GM10248 (cell line): Measurements from ENCODE around the gene CEACAM1.

Experiments used
- CTCF ChIA-PET: fragments of 300-600 bp; sonication (Branson Sonifier 250); formaldehyde crosslinking; extraction: SDS; loops from one replicate; lab custom pipeline; 2021; ENCODE audit warnings: antibody characterized with exemption; lab: Yijun Ruan, JAX
- POLR2A ChIA-PET: fragments of 350-650 bp; sonication (Branson Sonifier 250); formaldehyde crosslinking; extraction: SDS; loops from one replicate; lab custom pipeline; 2020; ENCODE audit warnings: antibody characterized with exemption; lab: Yijun Ruan, JAX
- DNase-seq: peaks from one replicate; pipeline ENCODE4 v3.0.0; 2012; ENCODE audit errors: extremely low spot score
- TF ChIP-seq, protein P1 (sequence below): IDR thresholded peaks from 2 replicates; pipeline ENCODE4 v1.5.1; 2012; ENCODE audit warnings: mild to moderate bottlenecking, low read depth; ENCODE audit errors: extremely low read depth, missing control alignments, control extremely low read depth

The CEACAM1 gene

DNA sequence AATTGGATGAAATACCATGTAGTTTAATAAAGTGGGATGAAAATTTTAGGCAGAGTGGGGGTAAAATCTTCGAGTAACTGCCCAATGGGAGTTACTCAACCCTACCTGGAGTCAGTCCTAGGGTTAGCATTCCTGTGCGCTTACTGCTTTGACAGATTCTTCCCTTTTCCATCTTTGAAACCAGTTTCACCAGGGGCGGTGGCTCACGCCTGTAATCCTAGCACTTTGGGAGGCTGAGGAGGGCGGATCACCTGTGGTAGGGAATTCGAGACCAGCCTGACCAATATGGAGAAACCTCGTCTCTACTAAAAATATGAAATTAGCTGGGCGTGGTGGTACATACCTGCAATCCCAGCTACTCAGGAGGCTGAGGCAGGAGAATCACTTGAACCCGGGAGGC is 48.5 kb downstream of the CEACAM1 start:
- DNase-seq, result no peak
- TF ChIP-seq, protein P1, sequence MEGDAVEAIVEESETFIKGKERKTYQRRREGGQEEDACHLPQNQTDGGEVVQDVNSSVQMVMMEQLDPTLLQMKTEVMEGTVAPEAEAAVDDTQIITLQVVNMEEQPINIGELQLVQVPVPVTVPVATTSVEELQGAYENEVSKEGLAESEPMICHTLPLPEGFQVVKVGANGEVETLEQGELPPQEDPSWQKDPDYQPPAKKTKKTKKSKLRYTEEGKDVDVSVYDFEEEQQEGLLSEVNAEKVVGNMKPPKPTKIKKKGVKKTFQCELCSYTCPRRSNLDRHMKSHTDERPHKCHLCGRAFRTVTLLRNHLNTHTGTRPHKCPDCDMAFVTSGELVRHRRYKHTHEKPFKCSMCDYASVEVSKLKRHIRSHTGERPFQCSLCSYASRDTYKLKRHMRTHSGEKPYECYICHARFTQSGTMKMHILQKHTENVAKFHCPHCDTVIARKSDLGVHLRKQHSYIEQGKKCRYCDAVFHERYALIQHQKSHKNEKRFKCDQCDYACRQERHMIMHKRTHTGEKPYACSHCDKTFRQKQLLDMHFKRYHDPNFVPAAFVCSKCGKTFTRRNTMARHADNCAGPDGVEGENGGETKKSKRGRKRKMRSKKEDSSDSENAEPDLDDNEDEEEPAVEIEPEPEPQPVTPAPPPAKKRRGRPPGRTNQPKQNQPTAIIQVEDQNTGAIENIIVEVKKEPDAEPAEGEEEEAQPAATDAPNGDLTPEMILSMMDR, result no peak
- ChIA-PET POLR2A (no interaction called here), CTCF (interaction anchor here (2.9 kb wide), 1 partner anchor 39 kb away, joined by 8 read pairs; no protein-coding TSS in a partner anchor)

DNA sequence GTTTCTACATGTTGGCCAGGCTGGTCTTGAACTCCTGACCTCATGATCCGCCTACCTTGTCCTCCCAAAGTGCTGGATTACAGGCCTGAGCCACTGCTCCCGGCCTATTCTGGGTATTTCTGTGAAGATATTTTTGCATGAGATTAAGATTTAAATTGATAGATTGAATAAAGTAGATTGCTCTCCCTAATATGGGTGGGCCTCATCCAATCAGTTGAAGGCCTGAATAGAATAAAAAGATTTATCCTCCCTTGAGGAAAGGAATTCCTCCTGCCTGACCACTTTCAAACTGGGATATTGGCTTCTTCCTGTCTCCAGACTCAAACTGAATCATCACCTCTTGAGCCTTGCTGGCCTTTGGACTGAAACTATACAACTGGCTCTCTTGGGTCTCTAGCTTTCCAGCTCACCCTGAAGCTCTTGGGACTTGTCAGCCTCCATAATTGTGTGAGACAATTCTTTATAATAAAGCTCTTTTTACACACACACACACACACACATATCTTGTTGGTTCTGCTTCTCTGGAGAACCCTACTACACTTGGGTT is 49.4 kb downstream of the CEACAM1 start:
- CTCF ChIA-PET, result interaction anchor here (1.0 to 2.9 kb wide), 4 partner anchors 12 to 50 kb away, joined by 3 to 8 read pairs (median 4); partner anchors contain the start of gene CEACAM1
- TF ChIP-seq, protein P1, result no peak
- POLR2A ChIA-PET, result no interaction called here
- no peak for DNase-seq

DNA sequence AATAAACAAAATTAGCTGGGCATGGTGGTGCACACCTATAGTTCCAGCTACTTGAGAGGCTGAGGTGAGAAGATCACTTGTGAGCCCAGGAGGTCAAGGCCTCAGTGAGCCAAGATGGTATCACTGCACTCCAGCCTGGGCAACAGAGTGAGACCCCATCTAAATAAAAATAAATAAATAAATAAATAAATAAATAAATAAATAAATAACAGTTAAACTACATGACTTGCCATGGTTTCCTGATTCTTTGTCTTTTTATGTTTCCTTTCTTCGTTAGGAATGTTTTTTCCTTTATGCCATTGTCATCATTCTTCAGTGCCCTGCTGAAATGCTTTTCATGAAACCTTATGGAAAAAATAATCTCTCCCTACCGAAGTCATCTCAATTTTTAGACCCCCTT is 50.3 kb downstream of the CEACAM1 start:
- no peak for DNase-seq
- POLR2A ChIA-PET, result no interaction called here
- TF ChIP-seq, protein P1, result no peak
- CTCF ChIA-PET, result interaction anchor here (1.0 to 2.9 kb wide), 3 partner anchors 11 to 51 kb away, joined by 4 to 8 read pairs (median 4); partner anchors contain the start of gene CEACAM1

DNA sequence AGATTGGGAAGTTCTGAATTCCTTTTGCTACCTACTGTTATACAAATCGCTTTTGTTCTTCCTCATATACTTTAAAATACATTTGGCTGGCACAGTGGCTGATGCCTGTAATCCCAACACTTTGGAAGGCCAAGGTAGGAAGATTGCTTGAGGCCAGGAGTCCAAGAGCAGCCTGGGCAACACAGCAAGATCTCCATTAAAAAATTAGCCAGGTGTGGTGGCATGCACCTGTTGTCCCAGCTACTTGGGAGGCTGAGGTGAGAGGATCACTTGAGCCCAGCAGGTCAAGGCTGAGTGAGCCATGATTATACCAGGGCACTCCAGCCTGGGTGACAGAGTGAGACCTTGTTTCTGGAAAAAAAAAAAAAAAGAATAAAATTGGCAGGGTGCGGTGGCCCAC is 51.2 kb downstream of the CEACAM1 start:
- POLR2A ChIA-PET, result interaction anchor here (0.7 kb wide), 1 partner anchor 363 kb away, joined by 6 read pairs; no protein-coding TSS in a partner anchor
- TF ChIP-seq, protein P1, result no peak
- CTCF ChIA-PET, result interaction anchor here (1.7 to 2.9 kb wide), 2 partner anchors 11 to 37 kb away, joined by 4 to 8 read pairs; no protein-coding TSS in a partner anchor
- no peak for DNase-seq

DNA sequence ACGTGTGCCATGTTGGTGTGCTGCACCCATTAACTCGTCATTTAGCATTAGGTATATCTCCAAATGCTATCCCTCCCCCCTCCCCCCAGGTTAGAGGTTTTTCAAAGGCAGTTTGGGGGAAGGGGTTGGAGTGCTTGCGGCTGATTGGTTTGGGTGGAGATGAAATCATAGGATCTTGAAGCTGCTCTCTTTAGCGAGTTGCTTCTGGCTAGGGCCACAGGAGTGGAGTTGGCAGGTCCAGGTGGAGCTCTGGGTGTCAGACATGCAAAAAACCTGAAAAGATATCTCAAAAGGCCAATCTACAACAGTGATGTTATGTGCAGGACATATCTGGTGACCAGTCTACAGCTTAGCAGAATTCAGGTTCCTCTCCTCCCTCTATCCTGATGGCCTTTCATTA is 52.9 kb downstream of the CEACAM1 start:
- ChIA-PET CTCF (interaction anchor here (1.0 to 10.5 kb wide), 7 partner anchors 9 to 121 kb away, joined by 3 to 97 read pairs (median 3); partner anchors contain the start of gene CEACAM1), POLR2A (no interaction called here)
- TF ChIP-seq, protein P1, result no peak
- DNase-seq, result no peak

DNA sequence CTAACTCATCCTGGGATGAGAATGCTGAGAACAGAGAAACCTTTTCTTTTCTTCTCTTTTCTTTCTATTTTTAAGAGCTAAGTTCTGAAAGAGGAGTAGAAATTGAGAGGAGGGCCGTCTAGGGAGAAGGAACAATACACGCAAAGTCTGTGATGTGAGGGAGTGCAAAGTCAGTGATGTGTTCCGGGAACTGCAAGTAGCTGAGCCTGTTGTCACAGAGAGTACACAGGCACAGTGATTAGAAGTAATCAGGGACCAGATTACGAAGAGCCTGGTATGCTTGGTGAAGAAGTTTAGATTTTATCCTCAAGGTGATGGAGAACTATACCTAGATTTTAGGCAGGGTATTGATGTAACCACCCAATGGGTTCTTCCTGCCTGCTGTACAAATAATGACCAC is 53.5 kb downstream of the CEACAM1 start:
- TF ChIP-seq, protein P1, result no peak
- no peak for DNase-seq
- POLR2A ChIA-PET, result no interaction called here
- CTCF ChIA-PET, result interaction anchor here (0.9 to 10.5 kb wide), 9 partner anchors 9 to 62 kb away, joined by 3 to 97 read pairs (median 3); partner anchors contain the start of gene CEACAM1
